Osteoblast (primary cell): ENCODE results near the gene ZMAT5. TPM values are rescaled to one million over a fixed set of nuclear protein-coding genes. Genes with fewer than 3 reads are reported as not detected.

Experiments
- DNase-seq: peaks from one replicate; pipeline ENCODE4 v3.0.0; 2011; ENCODE audit warnings: low spot score, mixed read lengths; ENCODE audit not compliant: insufficient read length; ENCODE audit errors: missing footprints
- H2AFZ ChIP-seq: 2 replicates; pipeline ENCODE4 v1.6.0; 2011; ENCODE audit warnings: mild to moderate bottlenecking, low read length
- H3K27ac ChIP-seq: 2 replicates; pipeline ENCODE4 v1.5.1; 2011; ENCODE audit warnings: mild to moderate bottlenecking, low read depth, low read length, moderate library complexity
- H3K27me3 ChIP-seq: 2 replicates; pipeline ENCODE4 v1.6.0; 2012; ENCODE audit warnings: mild to moderate bottlenecking, control low read depth, inconsistent platforms, low read length, moderate library complexity; ENCODE audit not compliant: insufficient read depth
- H3K36me3 ChIP-seq: 2 replicates; pipeline ENCODE4 v1.5.1; 2011; ENCODE audit warnings: mild to moderate bottlenecking, low read length, control low read depth, moderate library complexity; ENCODE audit not compliant: insufficient read depth
- H3K4me1 ChIP-seq: 2 replicates; pipeline ENCODE4 v1.5.1; 2011; ENCODE audit warnings: mild to moderate bottlenecking, low read length, control low read depth, moderate library complexity; ENCODE audit not compliant: insufficient read depth
- H3K4me2 ChIP-seq: 2 replicates; pipeline ENCODE4 v1.6.0; 2011; ENCODE audit warnings: mild to moderate bottlenecking, low read length; ENCODE audit not compliant: insufficient read depth
- H3K4me3 ChIP-seq: fragments of 200-600 bp; sonication (generic); 3 replicates; pipeline ENCODE4 v1.5.1; 2012; ENCODE audit warnings: mild to moderate bottlenecking, low read length, inconsistent platforms; ENCODE audit not compliant: insufficient read depth
- H3K79me2 ChIP-seq: 2 replicates; pipeline ENCODE4 v1.6.0; 2012; ENCODE audit warnings: mild to moderate bottlenecking, low read length, control low read depth, inconsistent platforms; ENCODE audit not compliant: insufficient read depth
- H3K9me3 ChIP-seq: 2 replicates; pipeline ENCODE4 v1.5.1; 2011; ENCODE audit warnings: low read depth, low read length, control low read depth
- H4K20me1 ChIP-seq: 2 replicates; pipeline ENCODE4 v1.6.0; 2012; ENCODE audit warnings: mild to moderate bottlenecking, low read length, control low read depth; ENCODE audit not compliant: insufficient read depth
- total RNA-seq: library from RNA; depleted of rRNA; stranded (reverse); fragments of >200 nt; gene quantifications from 2 replicates; pipeline ENCODE4 v1.2.3, GENCODE V29; 2012
- TF ChIP-seq, protein P1 (sequence below): IDR thresholded peaks from 2 replicates; pipeline ENCODE4 v1.5.1; 2011; ENCODE audit warnings: mild to moderate bottlenecking, low read depth, low read length, moderate library complexity; ENCODE audit errors: extremely low read depth

Gene ZMAT5
- total RNA-seq, 1 donor = 15.6 TPM

DNA sequence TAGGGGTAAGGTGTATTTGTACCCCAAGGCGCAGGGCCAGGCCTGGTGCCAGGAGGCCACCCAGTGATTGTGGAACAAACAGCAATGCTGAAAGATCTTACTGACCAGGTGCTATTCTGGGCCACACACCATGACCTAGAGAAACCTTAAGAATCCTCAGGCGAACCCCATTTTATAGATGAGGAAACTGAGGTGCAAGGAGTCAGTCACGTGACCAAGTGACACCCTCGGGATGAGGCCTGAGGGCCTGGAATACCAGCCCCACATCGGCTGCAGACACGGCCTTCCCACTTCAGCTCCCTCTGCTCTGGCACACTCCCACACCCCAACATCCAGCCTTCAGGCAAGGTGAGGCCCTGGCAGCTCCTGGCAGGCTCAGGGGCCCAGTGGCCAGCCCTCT, 33.9 kb downstream of the ZMAT5 start:
- no peak overlapping the region for H3K27ac ChIP-seq
- TF ChIP-seq, protein P1, sequence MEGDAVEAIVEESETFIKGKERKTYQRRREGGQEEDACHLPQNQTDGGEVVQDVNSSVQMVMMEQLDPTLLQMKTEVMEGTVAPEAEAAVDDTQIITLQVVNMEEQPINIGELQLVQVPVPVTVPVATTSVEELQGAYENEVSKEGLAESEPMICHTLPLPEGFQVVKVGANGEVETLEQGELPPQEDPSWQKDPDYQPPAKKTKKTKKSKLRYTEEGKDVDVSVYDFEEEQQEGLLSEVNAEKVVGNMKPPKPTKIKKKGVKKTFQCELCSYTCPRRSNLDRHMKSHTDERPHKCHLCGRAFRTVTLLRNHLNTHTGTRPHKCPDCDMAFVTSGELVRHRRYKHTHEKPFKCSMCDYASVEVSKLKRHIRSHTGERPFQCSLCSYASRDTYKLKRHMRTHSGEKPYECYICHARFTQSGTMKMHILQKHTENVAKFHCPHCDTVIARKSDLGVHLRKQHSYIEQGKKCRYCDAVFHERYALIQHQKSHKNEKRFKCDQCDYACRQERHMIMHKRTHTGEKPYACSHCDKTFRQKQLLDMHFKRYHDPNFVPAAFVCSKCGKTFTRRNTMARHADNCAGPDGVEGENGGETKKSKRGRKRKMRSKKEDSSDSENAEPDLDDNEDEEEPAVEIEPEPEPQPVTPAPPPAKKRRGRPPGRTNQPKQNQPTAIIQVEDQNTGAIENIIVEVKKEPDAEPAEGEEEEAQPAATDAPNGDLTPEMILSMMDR = no peak
- no peaks in the 10 kb centered on the region for H3K4me1 ChIP-seq
- H4K20me1 ChIP-seq = no peaks in the 10 kb centered on the region
- no peak overlapping the region for H3K4me3 ChIP-seq
- no peaks in the 10 kb centered on the region for H3K36me3 ChIP-seq
- H3K4me2 ChIP-seq = no peak overlapping the region
- H3K79me2 ChIP-seq = no peaks in the 10 kb centered on the region
- peak; percentile 76 for DNase-seq
- no peak overlapping the region for H2AFZ ChIP-seq
- no peaks in the 10 kb centered on the region for H3K27me3 ChIP-seq
- no peaks in the 10 kb centered on the region for H3K9me3 ChIP-seq

DNA sequence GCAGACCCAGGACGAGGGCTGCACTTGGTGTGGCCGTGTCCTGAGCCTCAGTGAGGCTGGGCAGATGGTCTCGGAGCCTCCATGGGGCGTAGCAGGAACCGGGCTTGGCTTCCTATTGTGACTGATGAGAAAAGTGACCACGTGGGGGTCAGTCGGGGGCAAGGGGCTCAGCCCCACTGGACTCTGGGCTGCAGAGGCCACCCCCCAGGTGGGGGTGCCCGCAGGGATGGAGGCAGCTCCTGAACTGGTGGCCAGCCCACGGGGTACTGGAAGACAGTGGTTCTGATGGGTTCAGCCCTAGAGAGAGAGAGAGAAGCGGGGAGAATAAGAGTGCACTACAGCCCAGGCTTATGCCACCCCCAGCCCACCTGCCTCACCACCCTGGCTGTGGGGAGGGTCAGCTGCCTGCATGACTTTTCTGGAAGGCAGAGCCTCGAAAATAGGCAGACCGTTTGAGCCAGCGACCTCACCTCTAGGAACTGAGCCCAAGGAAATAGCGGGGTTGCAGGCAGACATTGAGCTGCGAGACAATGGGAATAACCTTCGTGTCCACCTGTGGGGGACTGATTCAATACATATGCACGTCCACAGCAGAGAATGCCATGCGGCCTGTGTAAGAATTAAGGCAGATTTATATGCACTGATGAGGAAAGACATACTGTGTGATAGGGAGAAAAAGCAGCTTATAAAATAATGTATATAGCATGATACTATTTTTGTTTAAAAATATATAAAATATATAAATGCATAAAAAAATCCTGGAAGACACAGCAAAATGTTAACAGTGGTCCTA, 35.6 kb downstream of the ZMAT5 start:
- Histone ChIP-seq H3K27ac (no peak overlapping the region), H3K4me1 (no peaks in the 10 kb centered on the region), H3K79me2 (no peaks in the 10 kb centered on the region), H3K4me3 (no peak overlapping the region), H3K9me3 (no peaks in the 10 kb centered on the region), H3K27me3 (no peaks in the 10 kb centered on the region), H2AFZ (no peak overlapping the region), H3K36me3 (no peaks in the 10 kb centered on the region), H3K4me2 (no peak overlapping the region), H4K20me1 (no peaks in the 10 kb centered on the region)
- TF ChIP-seq, protein P1 = no peak
- DNase-seq = peak; percentile 69

DNA sequence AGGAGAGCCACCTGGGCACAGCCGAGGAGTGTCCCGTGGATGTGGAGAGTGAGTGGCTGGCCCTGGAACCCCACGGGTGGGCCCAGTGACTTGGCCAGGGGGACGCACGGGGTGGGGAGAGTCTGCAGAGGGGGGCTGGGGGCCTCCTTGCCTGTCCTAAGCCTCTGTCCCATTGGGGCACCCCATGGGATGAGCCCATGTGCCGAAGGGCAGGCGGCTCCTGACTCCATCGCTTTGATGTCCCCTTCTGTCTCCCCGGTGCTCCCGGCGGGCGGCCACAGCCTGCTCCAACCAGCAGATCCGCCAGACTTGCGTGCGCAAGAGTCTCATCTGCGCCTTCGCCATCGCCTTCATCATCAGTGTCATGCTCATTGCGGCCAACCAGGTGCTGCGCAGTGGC, 37.6 kb downstream of the ZMAT5 start:
- Histone ChIP-seq H3K27me3 (peaks cover 6% of the 10 kb centered on the region), H3K4me1 (no peaks in the 10 kb centered on the region), H3K36me3 (no peaks in the 10 kb centered on the region), H3K4me2 (no peak overlapping the region), H4K20me1 (no peaks in the 10 kb centered on the region), H3K9me3 (no peaks in the 10 kb centered on the region), H3K4me3 (no peak overlapping the region), H3K79me2 (no peaks in the 10 kb centered on the region), H2AFZ (no peak overlapping the region), H3K27ac (no peak overlapping the region)
- TF ChIP-seq, protein P1 = no peak
- DNase-seq = peak; percentile 58

DNA sequence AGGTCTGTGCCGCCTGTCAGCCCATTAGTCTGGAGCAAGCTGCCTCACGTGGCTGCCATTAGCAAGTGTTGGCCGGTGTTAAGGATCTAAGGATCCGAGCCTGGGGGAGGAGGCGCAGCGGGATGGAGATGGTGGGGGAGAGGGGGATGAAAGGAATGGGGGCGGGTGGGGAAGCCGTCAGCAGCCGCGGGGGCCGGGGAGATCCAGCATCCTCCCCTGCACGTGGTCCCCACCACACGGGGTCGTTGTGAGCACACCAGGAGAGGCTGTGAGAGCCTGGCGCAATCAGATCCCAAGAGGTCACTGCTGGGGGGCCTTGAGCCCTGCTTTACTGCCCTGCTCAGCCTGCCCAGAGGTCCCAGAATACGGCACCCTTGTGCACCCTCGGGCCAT, 39.7 kb downstream of the ZMAT5 start:
- no peak overlapping the region for H3K27ac ChIP-seq
- no peak overlapping the region for H2AFZ ChIP-seq
- no peak overlapping the region for H3K4me3 ChIP-seq
- H3K79me2 ChIP-seq = no peaks in the 10 kb centered on the region
- H3K4me1 ChIP-seq = no peaks in the 10 kb centered on the region
- H3K27me3 ChIP-seq = peaks cover 9% of the 10 kb centered on the region
- peak overlapping the region; percentile 28 for H3K4me2 ChIP-seq
- peak; percentile 98 for DNase-seq
- no peaks in the 10 kb centered on the region for H4K20me1 ChIP-seq
- H3K9me3 ChIP-seq = no peaks in the 10 kb centered on the region
- H3K36me3 ChIP-seq = no peaks in the 10 kb centered on the region
- TF ChIP-seq, protein P1 = peak; percentile 30
